MG63 (cell line): ENCODE results near the gene RTP3. TPM values are rescaled to one million over a fixed set of nuclear protein-coding genes. Genes with fewer than 3 reads are reported as not detected.
A peak's percentile ranks its signal among the peaks of the same experiment; 100 is the strongest.
"Not testable (repeated sequence)": the region's sequence is repeated elsewhere in the genome, so short reads cannot be mapped to it uniquely, and the experiment has no call there.

ENCODE experiments used
- DNase-seq: peaks from one replicate; pipeline ENCODE4 v3.0.0-alpha.2; 2020
- H3K27me3 ChIP-seq: fragments of 250-450 bp; sonication (Bioruptor Pico); 2 replicates; pipeline ENCODE4 v1.5.1; 2020; ENCODE audit warnings: mild to moderate bottlenecking, moderate library complexity
- H3K36me3 ChIP-seq: fragments of 250-450 bp; sonication (Bioruptor Pico); 2 replicates; pipeline ENCODE4 v1.5.1; 2020; ENCODE audit warnings: mild to moderate bottlenecking, moderate library complexity
- H3K4me3 ChIP-seq: fragments of 250-450 bp; sonication (Bioruptor Pico); 2 replicates; pipeline ENCODE4 v1.5.1; 2020; ENCODE audit warnings: mild to moderate bottlenecking, moderate library complexity
- H3K9me3 ChIP-seq: fragments of 250-450 bp; sonication (Bioruptor Pico); 2 replicates; pipeline ENCODE4 v1.5.1; 2020; ENCODE audit warnings: mild to moderate bottlenecking, moderate library complexity
- total RNA-seq: library from RNA; depleted of rRNA; stranded (reverse); fragments of >200 nt; shearing (Covaris generic); gene quantifications from 2 replicates; pipeline ENCODE4 v1.2.3, GENCODE V29; 2014; ENCODE audit warnings: low replicate concordance

Gene RTP3
- total RNA-seq, 1 experiment from 2014 or later, result not detected

DNA sequence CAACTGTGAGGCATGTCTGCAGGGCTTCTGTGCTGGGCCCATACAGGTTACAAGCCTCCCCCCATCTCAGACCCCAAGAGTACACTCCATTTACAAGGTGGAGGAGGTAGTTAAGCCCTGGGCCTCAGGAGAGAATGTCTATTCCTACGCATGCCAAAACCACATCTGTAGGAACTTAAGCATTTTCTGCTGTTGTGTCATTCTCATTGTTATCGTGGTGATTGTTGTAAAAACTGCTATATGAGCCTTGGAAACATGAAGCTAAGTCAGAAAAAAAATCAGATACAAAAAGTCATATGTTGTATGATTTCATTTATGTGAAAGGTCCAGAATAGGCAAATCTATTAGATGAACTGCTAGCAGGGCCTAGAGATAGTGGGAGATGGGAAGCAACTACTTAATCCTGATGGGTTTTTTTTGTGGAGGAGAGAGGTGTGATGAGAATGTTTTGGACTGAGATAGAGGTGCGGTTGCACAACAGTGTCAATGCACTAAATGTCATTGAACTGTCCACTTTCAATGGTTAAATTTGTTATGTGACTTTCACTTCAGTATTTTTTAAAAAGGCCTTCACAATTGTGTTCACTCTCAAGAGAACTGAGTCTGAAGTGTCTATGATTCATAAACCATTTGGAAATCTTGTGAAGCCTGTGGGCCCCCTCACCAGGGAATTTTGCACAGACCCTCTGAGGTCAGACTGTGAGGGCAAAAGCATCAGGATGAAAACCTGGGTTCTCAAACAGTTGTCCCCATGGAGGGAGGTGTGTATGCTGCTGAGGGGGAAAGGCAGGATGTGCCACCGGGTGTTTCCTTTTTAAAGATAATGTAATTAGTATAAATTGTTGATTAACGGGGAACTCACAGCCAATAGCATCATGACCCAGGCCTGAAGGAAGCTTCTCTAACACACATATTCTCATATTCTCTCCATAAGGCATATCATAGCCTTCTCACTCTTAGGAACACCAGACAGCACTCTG lies 3.2 kb downstream of the RTP3 start:
- no peak for DNase-seq
- H3K9me3 ChIP-seq, result no peaks in the 10 kb centered on the region
- no peaks in the 10 kb centered on the region for H3K36me3 ChIP-seq
- no peak overlapping the region for H3K4me3 ChIP-seq
- H3K27me3 ChIP-seq, result no peaks in the 10 kb centered on the region

DNA sequence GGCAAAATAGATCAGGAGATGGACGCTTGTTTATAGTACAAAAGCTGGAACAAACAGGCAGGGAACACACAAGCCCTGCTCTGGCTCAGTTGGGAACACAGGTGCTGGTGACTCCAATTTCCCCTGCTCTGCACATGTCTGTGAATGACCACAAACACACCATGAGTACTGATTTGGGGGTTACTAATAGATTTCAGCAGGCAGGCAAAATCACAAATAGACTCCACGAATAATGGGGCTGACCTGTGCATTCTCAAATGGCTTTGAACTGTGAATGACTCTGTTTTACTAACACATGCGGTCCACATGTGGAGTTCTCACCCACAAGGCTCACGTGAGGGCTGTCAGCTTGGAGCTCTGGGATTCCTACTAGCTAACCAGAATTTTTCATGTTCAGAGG lies 3.9 kb downstream of the RTP3 start:
- Histone ChIP-seq H3K4me3 (no peak overlapping the region), H3K36me3 (no peaks in the 10 kb centered on the region), H3K9me3 (no peaks in the 10 kb centered on the region), H3K27me3 (no peaks in the 10 kb centered on the region)
- DNase-seq, result no peak

GRCh38 chr3:46503200-46503874 lies 5.6 kb downstream of the RTP3 start:
- Histone ChIP-seq H3K36me3 (no peaks in the 10 kb centered on the region), H3K9me3 (no peaks in the 10 kb centered on the region), H3K4me3 (no peak overlapping the region), H3K27me3 (no peaks in the 10 kb centered on the region)
- no peak for DNase-seq

- no peak overlapping the region for H3K4me3 ChIP-seq
- H3K27me3 ChIP-seq, result no peaks in the 10 kb centered on the region
- no peaks in the 10 kb centered on the region for H3K36me3 ChIP-seq
- no peaks in the 10 kb centered on the region for H3K9me3 ChIP-seq
- no peak for DNase-seq
Observed at GRCh38 chr3:46504789-46505188, 7.0 kb downstream of the RTP3 start.

DNA sequence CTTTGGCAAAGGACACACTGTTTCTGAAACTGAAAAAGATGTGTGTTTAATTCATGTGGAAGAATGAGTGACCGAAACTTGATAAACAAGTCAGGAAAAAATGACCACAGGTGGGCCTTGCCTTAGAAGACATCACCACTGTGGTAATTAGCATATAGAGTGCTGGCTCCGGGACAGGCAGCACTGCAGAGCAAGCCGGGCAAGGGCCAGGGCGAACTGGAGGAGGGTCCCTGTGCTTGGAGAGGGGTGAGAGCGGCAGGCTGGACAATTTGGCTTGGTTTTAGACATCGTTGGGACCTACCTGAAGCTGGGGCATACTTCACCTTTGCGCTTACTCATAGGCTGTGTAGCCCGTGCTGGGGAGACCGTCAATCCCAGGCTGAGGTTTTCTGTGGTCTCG lies 8.2 kb downstream of the RTP3 start:
- Histone ChIP-seq H3K36me3 (no peaks in the 10 kb centered on the region), H3K4me3 (no peak overlapping the region), H3K9me3 (no peaks in the 10 kb centered on the region), H3K27me3 (no peaks in the 10 kb centered on the region)
- DNase-seq, result no peak

DNA sequence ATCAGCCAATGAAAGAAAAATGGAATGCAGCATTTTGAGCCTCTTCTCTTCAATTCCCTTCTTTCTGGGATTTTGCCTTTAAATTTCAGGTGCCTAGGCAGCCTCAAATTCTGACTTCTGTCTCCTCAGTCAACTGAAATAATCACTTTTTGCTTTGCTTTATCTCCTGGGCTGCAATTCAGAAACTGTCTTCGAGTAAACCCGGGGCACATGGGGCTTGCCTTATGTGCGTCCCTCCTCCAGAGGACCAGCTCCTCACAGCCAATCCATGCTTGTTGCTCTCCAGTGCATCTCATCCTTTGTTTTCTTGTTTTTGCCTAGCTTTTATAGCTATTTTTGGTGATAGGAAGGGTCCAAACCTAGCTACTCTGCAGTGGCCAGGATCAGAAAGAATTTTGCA lies 8.8 kb downstream of the RTP3 start:
- DNase-seq, result no peak
- H3K9me3 ChIP-seq, result no peaks in the 10 kb centered on the region
- H3K4me3 ChIP-seq, result no peak overlapping the region
- no peaks in the 10 kb centered on the region for H3K27me3 ChIP-seq
- no peaks in the 10 kb centered on the region for H3K36me3 ChIP-seq

DNA sequence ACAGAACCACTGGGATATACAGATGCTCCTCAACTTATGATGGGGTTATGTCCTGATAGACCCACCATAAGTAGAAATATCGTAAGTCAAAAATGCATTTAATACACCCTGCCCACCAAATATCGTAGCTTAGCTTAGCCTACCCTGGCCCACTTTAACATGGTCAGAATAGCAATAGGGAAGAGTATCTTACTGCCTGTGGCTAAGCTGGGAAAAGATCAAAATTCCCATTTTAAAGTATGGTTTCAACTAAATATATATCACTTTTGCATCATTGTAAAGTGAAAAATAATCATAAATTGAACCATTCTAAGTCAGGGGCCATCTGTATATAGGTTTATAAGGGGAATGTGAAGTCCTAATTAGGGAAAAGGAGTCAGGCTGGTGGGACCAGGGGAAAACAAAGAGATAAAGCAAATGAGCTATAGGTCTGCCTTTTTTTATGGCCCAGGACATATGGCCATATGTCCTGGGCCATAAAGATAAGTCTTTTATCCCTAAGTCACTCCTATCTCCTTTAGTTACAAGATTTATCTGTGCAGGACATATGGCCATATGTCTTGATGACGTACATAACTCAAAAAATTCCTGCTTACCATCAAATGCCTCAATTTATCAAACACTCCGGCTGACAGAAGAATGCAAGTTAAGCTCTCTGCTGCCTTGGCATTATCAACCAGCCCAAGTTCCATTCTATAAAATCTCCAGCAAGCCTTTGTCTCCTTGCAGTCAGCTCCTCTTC lies 11.2 kb downstream of the RTP3 start:
- Histone ChIP-seq H3K9me3 (no peaks in the 10 kb centered on the region), H3K27me3 (no peaks in the 10 kb centered on the region), H3K4me3 (no peak overlapping the region), H3K36me3 (no peaks in the 10 kb centered on the region)
- DNase-seq, result no peak

DNA sequence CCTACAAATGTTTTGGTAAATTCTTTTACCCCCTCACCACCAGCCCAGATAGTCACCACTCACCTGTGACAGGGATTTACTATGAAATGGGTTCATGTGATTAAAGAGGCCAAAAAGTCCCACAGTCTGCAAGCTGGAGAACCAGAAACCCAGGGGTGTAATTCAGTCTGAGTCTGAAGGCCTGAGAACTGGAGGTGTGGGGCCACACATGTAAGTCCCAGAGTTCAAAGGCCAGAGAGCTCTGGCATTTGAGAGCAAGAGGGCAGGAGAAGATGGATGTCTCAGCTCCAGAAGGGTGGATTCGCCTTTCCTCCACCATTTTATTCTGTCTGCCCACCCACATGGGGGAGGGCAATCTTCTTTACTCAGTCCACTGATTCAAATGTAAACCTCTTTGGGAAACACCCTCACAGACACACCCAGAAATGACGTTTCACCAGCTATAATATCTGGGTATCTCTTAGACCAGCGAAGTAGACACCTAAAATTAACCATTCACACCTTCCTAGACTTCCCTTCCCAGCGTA lies 11.9 kb downstream of the RTP3 start:
- DNase-seq, result no peak
- Histone ChIP-seq H3K4me3 (no peak overlapping the region), H3K27me3 (no peaks in the 10 kb centered on the region), H3K36me3 (no peaks in the 10 kb centered on the region), H3K9me3 (no peaks in the 10 kb centered on the region)

DNA sequence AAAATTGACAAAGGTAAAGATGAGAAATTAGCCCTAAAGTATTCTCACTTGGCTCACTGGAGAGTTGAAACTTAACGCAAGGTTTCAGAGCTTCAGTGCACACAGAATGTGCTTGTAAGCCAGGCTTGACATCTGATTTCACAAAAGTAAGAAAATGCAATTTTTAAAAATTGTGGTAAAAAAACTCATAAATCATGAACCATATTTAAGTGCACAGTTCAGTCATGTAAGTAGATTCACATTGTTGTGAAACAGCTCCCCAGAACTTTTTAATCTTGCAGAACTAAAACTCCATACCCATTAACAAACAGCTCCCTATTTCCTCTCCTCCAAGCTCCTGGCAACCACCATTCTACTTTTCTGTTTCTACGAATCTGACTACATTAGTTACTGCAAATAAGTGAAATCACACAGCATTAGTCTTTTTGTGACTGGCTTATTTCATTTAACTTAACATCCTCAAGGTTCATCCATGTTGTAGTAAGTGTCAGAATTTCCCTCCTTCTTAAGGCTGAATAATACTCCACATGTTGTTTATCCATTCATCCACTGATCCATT lies 14.5 kb downstream of the RTP3 start:
- no peak for DNase-seq
- Histone ChIP-seq H3K27me3 (no peaks in the 10 kb centered on the region), H3K9me3 (no peaks in the 10 kb centered on the region), H3K4me3 (no peak overlapping the region), H3K36me3 (no peaks in the 10 kb centered on the region)

- H3K4me3 ChIP-seq, result no peak overlapping the region
- no peaks in the 10 kb centered on the region for H3K36me3 ChIP-seq
- H3K27me3 ChIP-seq, result no peaks in the 10 kb centered on the region
- H3K9me3 ChIP-seq, result no peaks in the 10 kb centered on the region
- DNase-seq, result no peak
Observed at GRCh38 chr3:46516521-46516920, 18.7 kb downstream of the RTP3 start.

DNA sequence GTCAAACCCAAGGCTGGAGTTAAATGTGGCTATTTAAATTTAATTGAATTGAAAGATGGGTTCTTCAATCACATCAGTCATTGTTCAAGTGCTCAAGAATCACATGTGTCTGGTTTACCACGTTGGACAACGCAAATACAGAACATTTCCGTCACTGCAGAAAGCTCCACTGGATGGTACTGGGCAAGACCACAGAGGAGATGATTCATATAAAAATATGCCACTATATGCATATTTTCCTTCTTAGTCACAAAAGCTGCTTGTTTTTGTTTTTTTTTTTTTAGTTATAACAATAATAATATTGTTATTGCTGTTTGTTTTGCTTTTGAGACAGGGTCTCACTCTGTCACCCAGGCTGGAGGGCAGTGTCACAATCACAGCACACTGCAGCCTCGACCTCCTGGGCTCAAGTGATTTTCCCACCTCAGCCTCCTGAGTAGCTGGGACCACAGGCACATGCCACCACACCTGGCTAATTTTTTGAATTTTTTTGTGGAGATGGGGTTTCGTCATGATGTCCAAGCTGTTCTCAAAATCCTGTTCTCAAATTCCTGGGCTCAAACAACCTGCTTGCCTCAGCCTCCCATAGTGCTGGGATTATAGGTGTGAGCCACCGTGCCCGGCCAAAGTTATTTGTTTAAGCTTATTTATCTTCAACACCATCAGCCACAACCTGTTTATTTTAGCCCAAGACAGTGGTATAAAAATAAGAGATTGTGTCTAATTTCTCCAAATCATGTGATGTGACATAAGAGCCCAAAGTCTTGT lies 19.4 kb downstream of the RTP3 start:
- Histone ChIP-seq H3K4me3 (no peak overlapping the region), H3K36me3 (no peaks in the 10 kb centered on the region), H3K27me3 (no peaks in the 10 kb centered on the region), H3K9me3 (no peaks in the 10 kb centered on the region)
- peak; percentile 45 for DNase-seq

- DNase-seq, result no peak
- no peak overlapping the region for H3K4me3 ChIP-seq
- no peaks in the 10 kb centered on the region for H3K9me3 ChIP-seq
- no peaks in the 10 kb centered on the region for H3K36me3 ChIP-seq
- H3K27me3 ChIP-seq, result no peaks in the 10 kb centered on the region
Observed at GRCh38 chr3:46517784-46518181, 20.0 kb downstream of the RTP3 start.

GRCh38 chr3:46519952-46520351 lies 22.2 kb downstream of the RTP3 start:
- Histone ChIP-seq H3K9me3 (no peaks in the 10 kb centered on the region), H3K27me3 (no peaks in the 10 kb centered on the region), H3K36me3 (no peaks in the 10 kb centered on the region), H3K4me3 (no peak overlapping the region)
- no peak for DNase-seq

DNA sequence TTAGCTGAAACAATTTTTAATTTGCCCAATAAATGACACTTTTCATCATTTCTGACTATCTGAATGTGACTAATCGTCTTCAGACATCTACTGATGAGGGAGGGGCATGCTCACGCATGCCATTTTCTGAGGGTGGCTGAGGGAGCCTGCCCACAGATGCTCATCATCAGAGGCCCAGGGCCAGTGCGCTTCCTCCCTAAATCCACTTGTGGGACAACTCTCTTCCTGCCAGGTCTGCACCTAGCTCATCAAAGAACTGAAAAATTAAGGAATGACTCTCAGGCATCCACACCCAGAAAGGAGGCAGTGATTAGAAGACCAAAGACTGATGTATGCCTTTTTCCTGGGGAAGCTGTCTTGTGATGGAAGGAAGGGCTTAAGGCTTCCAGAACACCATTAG lies 22.8 kb downstream of the RTP3 start:
- H3K9me3 ChIP-seq, result no peaks in the 10 kb centered on the region
- H3K36me3 ChIP-seq, result no peaks in the 10 kb centered on the region
- H3K4me3 ChIP-seq, result no peak overlapping the region
- DNase-seq, result no peak
- H3K27me3 ChIP-seq, result no peaks in the 10 kb centered on the region

DNA sequence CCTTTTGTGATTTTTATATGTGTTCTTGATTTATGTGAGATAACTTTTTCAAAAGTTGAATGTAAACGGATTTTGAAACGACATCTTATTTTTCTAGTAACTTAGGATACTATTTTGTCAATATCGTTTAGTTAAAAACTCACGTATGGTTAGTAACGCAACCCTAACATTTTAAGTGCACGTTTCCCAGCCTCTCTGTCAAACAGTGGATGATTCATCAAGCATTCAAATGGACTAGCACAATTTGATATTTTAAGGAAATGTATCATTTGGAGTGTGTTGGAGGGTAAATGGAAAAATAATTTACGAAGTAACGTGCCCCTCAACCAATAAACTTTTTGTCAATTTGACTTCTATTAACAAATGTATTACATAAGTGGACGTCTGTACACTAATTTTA lies 23.3 kb downstream of the RTP3 start:
- H3K9me3 ChIP-seq, result no peaks in the 10 kb centered on the region
- no peak for DNase-seq
- no peaks in the 10 kb centered on the region for H3K36me3 ChIP-seq
- no peaks in the 10 kb centered on the region for H3K27me3 ChIP-seq
- H3K4me3 ChIP-seq, result no peak overlapping the region

GRCh38 chr3:46522201-46522600 lies 24.4 kb downstream of the RTP3 start:
- H3K4me3 ChIP-seq, H3K9me3 ChIP-seq, DNase-seq, H3K27me3 ChIP-seq, H3K36me3 ChIP-seq: not testable (repeated sequence)
